SK-N-SH treated with all-trans-retinoic acid at 6 μM for 48 hours (cell line): ENCODE data around the gene SLC7A7.

ENCODE experiments used
- ARNTL ChIP-seq: fragments of 450-650 bp; formaldehyde crosslinking; IDR thresholded peaks from 2 replicates; pipeline ENCODE4 v1.5.0; 2020; ENCODE audit warnings: low read depth, mild to moderate bottlenecking, moderate library complexity, borderline replicate concordance
- ISL1 ChIP-seq: fragments of 250-450 bp; sonication (Bioruptor Pico); IDR thresholded peaks from 2 replicates; pipeline ENCODE4 v2.1.2; 2022; ENCODE audit warnings: mild to moderate bottlenecking, moderate library complexity
- TCF4 ChIP-seq: fragments of 250-450 bp; sonication (Bioruptor Pico); IDR thresholded peaks from 2 replicates; pipeline ENCODE4 v1.8.0; 2021; ENCODE audit warnings: mild to moderate bottlenecking, moderate library complexity, borderline replicate concordance
- ZFP3 ChIP-seq: fragments of 250-450 bp; sonication (Bioruptor Pico); IDR thresholded peaks from 2 replicates; pipeline ENCODE4 v1.5.0; 2020; ENCODE audit warnings: mild to moderate bottlenecking, moderate library complexity

- TF ChIP-seq ARNTL (CRISPR knock-in tag) = no peak
- no peak for TF ChIP-seq ZFP3 (CRISPR knock-in tag)
- no peak for TF ChIP-seq ISL1
- TF ChIP-seq TCF4 = no peak
Observed at GRCh38 chr14:22793976-22794375, 21.3 kb downstream of the SLC7A7 start.
